ENCODE measurements around the gene NCKAP5. TPM values are rescaled to one million over a fixed set of nuclear protein-coding genes. Genes with fewer than 3 reads are reported as not detected.

The NCKAP5 gene
- total RNA-seq, 3 donors from 2014 or later (not counting 1 experiment from before 2014, with no cell fraction given), result 0.12 to 0.20 TPM; not detected in 1

GRCh38 chr2:132670496-132671150, 897.6 kb downstream of the NCKAP5 start:
- peaks cover 16 to 22% of the 10 kb centered on the region in 2 donors for H3K27me3 Mint-ChIP-seq (ENCODE audit: low read depth in 2 of 2)
- Histone ChIP-seq H3K4me1 (ENCODE audit: control insufficient read depth, insufficient read depth, low read length) (no peaks in the 10 kb centered on the region), H3K36me3 (ENCODE audit: control insufficient read depth, insufficient read depth, low read length) (no peaks in the 10 kb centered on the region), H3K27me3 (ENCODE audit: control insufficient read depth, insufficient read depth, low read length) (peaks cover 7% of the 10 kb centered on the region), H3K9me3 (ENCODE audit: control insufficient read depth, insufficient read depth, low read length) (peaks cover 2% of the 10 kb centered on the region), H3K4me3 (ENCODE audit: low read length) (no peak overlapping the region), H3K27ac (ENCODE audit: low read length) (no peak overlapping the region)
- ATAC-seq (no peak), DNase-seq (no peak)
- no peak overlapping the region for H3K27ac Mint-ChIP-seq
- no peaks in the 10 kb centered on the region for H3K4me1 Mint-ChIP-seq
- H3K36me3 Mint-ChIP-seq, result no peaks in the 10 kb centered on the region
- no peaks in the 10 kb centered on the region for H3K9me3 Mint-ChIP-seq
- intact Hi-C loops (cut with micrococcal nuclease), result no loop called here
- 4% methylated on average over 44 of the region's 44 CpGs for WGBS (ENCODE audit: insufficient coverage)
- TF ChIP-seq, protein P1, sequence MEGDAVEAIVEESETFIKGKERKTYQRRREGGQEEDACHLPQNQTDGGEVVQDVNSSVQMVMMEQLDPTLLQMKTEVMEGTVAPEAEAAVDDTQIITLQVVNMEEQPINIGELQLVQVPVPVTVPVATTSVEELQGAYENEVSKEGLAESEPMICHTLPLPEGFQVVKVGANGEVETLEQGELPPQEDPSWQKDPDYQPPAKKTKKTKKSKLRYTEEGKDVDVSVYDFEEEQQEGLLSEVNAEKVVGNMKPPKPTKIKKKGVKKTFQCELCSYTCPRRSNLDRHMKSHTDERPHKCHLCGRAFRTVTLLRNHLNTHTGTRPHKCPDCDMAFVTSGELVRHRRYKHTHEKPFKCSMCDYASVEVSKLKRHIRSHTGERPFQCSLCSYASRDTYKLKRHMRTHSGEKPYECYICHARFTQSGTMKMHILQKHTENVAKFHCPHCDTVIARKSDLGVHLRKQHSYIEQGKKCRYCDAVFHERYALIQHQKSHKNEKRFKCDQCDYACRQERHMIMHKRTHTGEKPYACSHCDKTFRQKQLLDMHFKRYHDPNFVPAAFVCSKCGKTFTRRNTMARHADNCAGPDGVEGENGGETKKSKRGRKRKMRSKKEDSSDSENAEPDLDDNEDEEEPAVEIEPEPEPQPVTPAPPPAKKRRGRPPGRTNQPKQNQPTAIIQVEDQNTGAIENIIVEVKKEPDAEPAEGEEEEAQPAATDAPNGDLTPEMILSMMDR (IDR thresholded peaks at IDR 0.05), result no peak
- no peak overlapping the region for H3K4me3 Mint-ChIP-seq

DNA sequence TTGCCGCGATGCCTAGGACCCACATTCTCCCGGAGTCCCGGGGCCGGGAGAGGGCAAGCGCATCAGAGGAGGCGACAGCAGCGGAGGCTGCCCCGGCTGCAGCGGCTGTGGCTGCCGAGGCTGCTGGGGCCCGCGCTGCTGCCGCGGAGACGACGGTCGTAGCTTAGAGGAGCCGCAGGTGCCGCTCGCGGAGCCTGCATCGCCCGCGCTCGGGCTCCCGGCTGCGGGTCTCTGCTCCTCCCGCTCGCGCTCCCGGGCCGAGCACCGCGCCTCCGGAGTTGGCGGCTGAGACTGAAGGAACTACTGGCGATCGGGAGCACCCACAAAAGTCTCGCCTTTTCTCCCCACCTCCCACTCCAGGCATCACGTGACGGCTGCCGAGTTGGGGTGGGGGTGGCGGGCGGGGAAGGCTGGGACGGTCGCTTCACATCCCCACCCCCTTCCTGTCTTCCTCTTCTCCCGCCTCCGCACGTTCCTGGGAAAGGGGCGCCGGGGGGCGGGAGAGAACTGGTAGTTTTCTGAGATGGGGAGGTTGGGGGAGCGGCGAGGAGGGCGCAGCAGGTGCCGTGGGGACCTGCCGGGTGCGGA, 898.3 kb downstream of the NCKAP5 start, which contains the start of gene LYPD1:
Gene LYPD1, minus strand, starts transcription at position 298 of the 588 bp plus-strand sequence. Its CDS starts 273 bp downstream, at position 25.
- 5% methylated on average over 43 of the region's 59 CpGs for WGBS (ENCODE audit: insufficient coverage)
- Mint-ChIP-seq H3K27ac (no peak within 1 kb of the TSS), H3K4me3 (no peak within 1 kb of the TSS), H3K9me3 (no peaks in the 10 kb centered on the region), H3K36me3 (no peaks in the 10 kb centered on the region), H3K4me1 (no peaks in the 10 kb centered on the region), H3K27me3 (ENCODE audit: low read depth in 2 of 2) (peaks cover 16 to 22% of the 10 kb centered on the region in 2 donors)
- Histone ChIP-seq H3K9me3 (ENCODE audit: control insufficient read depth, insufficient read depth, low read length) (peaks cover 2% of the 10 kb centered on the region), H3K27ac (ENCODE audit: low read length) (no peak within 1 kb of the TSS), H3K4me3 (ENCODE audit: low read length) (no peak within 1 kb of the TSS), H3K36me3 (ENCODE audit: control insufficient read depth, insufficient read depth, low read length) (no peaks in the 10 kb centered on the region), H3K4me1 (ENCODE audit: control insufficient read depth, insufficient read depth, low read length) (no peaks in the 10 kb centered on the region), H3K27me3 (ENCODE audit: control insufficient read depth, insufficient read depth, low read length) (peaks cover 7% of the 10 kb centered on the region)
- no peak for DNase-seq
- TF ChIP-seq, protein P1 (IDR thresholded peaks at IDR 0.05), result no peak
- ATAC-seq, result no peak
- intact Hi-C loops (cut with micrococcal nuclease), result no loop called here

- no peak for DNase-seq
- no peaks in the 10 kb centered on the region for H3K4me1 Mint-ChIP-seq
- no peak overlapping the region for H3K27ac ChIP-seq (ENCODE audit: low read length)
- no peak overlapping the region for H3K4me3 ChIP-seq (ENCODE audit: low read length)
- H3K27me3 ChIP-seq (ENCODE audit: control insufficient read depth, insufficient read depth, low read length), result peaks cover 7% of the 10 kb centered on the region
- H3K27ac Mint-ChIP-seq, result no peak overlapping the region
- H3K9me3 ChIP-seq (ENCODE audit: control insufficient read depth, insufficient read depth, low read length), result peaks cover 2% of the 10 kb centered on the region
- H3K36me3 Mint-ChIP-seq, result no peaks in the 10 kb centered on the region
- H3K27me3 Mint-ChIP-seq (ENCODE audit: low read depth in 2 of 2), result peaks cover 16 to 22% of the 10 kb centered on the region in 2 donors
- no peaks in the 10 kb centered on the region for H3K4me1 ChIP-seq (ENCODE audit: control insufficient read depth, insufficient read depth, low read length)
- no peak for ATAC-seq
- H3K9me3 Mint-ChIP-seq, result no peaks in the 10 kb centered on the region
- intact Hi-C loops (cut with micrococcal nuclease), result no loop called here
- no peak overlapping the region for H3K4me3 Mint-ChIP-seq
- 4% methylated on average over 80 of the region's 80 CpGs for WGBS (ENCODE audit: insufficient coverage)
- H3K36me3 ChIP-seq (ENCODE audit: control insufficient read depth, insufficient read depth, low read length), result no peaks in the 10 kb centered on the region
- TF ChIP-seq, protein P1 (IDR thresholded peaks at IDR 0.05), result no peak
Measured at GRCh38 chr2:132668987-132669907, 899.0 kb downstream of the NCKAP5 start.
